Endodermal cell (in vitro differentiated cells): ENCODE data around the gene RPN2. TPM values are rescaled to one million over a fixed set of nuclear protein-coding genes. Genes with fewer than 3 reads are reported as not detected.

Experiments
- DNase-seq: peaks from one replicate; pipeline ENCODE4 v3.0.0-alpha.2; 2017
- H3K27ac ChIP-seq: 2 replicates; pipeline ENCODE4 v1.5.1; 2013; ENCODE audit warnings: mild to moderate bottlenecking, low read depth, low read length, moderate library complexity
- H3K27me3 ChIP-seq: 2 replicates; pipeline ENCODE4 v1.6.1; 2013; ENCODE audit warnings: mild to moderate bottlenecking, low read length, moderate library complexity; ENCODE audit not compliant: insufficient read depth, control insufficient read depth, poor library complexity, severe bottlenecking
- H3K36me3 ChIP-seq: 2 replicates; pipeline ENCODE4 v1.7.0; 2013; ENCODE audit warnings: mild to moderate bottlenecking, low read length, moderate library complexity; ENCODE audit not compliant: control insufficient read depth, insufficient read depth
- H3K4me1 ChIP-seq: one replicate; pipeline ENCODE4 v1.7.0; 2013; ENCODE audit warnings: low read length; ENCODE audit not compliant: control insufficient read depth, insufficient read depth
- H3K4me3 ChIP-seq: 2 replicates; pipeline ENCODE4 v1.5.1; 2013; ENCODE audit warnings: mild to moderate bottlenecking, low read length, moderate library complexity
- H3K9ac ChIP-seq: 2 replicates; pipeline ENCODE4 v1.6.1; 2013; ENCODE audit warnings: mild to moderate bottlenecking, low read length, moderate library complexity; ENCODE audit not compliant: poor library complexity, severe bottlenecking; ENCODE audit errors: extremely low read depth
- H3K9me3 ChIP-seq: 2 replicates; pipeline ENCODE4 v1.6.1; 2013; ENCODE audit warnings: mild to moderate bottlenecking, low read length, moderate library complexity; ENCODE audit not compliant: control insufficient read depth
- H3K27ac Mint-ChIP-seq: 2 replicates; pipeline ENCODE4 v1.8.0; 2020; ENCODE audit warnings: mixed read lengths
- H3K27me3 Mint-ChIP-seq: 2 replicates; pipeline ENCODE4 v1.8.0; 2021; ENCODE audit warnings: mild to moderate bottlenecking, mixed read lengths; ENCODE audit not compliant: insufficient read depth
- H3K36me3 Mint-ChIP-seq: 2 replicates; pipeline ENCODE4 v1.8.0; 2020; ENCODE audit warnings: low read depth, mixed read lengths
- H3K4me1 Mint-ChIP-seq: 2 replicates; pipeline ENCODE4 v1.8.0; 2020; ENCODE audit warnings: mixed read lengths
- H3K4me3 Mint-ChIP-seq: 2 replicates; pipeline ENCODE4 v1.8.0; 2020; ENCODE audit warnings: mild to moderate bottlenecking, moderate library complexity, mixed read lengths
- H3K9me3 Mint-ChIP-seq: 2 replicates; pipeline ENCODE4 v1.8.0; 2020; ENCODE audit warnings: mild to moderate bottlenecking, mixed read lengths
- WGBS, 2 experiments: methylation state at CpG; one replicate each; pipeline versions ENCODE4 v1.1.5 to v1.1.7; 2013; ENCODE audit warnings: missing lambda C conversion rate in 2 of 2, mixed read lengths in 1 of 2; ENCODE audit not compliant: insufficient coverage in 1 of 2, insufficient read length in 1 of 2; 5-methylcytosine and 5-hydroxymethylcytosine counted together
- total RNA-seq, 2 donors: library from RNA; stranded (reverse); fragmentation: NEBNext Ultra II Directional in 1 of 2; extraction: Animal tissue kit (Norgen Biotek cat#: 25700) in 1 of 2; gene quantifications; 2 replicates in 1 of 2; 3 replicates in 1 of 2; pipeline ENCODE4 v1.2.1, GENCODE V29; 2021
- TF ChIP-seq, protein P1 (sequence below): fragments of 200-600 bp; sonication (generic); conservative IDR thresholded peaks from 2 replicates; pipeline ENCODE4 v1.5.0; 2021; ENCODE audit warnings: antibody characterized with exemption, mild to moderate bottlenecking

The RPN2 gene
- total RNA-seq, 2 donors from 2014 or later: 230 to 242 TPM

DNA sequence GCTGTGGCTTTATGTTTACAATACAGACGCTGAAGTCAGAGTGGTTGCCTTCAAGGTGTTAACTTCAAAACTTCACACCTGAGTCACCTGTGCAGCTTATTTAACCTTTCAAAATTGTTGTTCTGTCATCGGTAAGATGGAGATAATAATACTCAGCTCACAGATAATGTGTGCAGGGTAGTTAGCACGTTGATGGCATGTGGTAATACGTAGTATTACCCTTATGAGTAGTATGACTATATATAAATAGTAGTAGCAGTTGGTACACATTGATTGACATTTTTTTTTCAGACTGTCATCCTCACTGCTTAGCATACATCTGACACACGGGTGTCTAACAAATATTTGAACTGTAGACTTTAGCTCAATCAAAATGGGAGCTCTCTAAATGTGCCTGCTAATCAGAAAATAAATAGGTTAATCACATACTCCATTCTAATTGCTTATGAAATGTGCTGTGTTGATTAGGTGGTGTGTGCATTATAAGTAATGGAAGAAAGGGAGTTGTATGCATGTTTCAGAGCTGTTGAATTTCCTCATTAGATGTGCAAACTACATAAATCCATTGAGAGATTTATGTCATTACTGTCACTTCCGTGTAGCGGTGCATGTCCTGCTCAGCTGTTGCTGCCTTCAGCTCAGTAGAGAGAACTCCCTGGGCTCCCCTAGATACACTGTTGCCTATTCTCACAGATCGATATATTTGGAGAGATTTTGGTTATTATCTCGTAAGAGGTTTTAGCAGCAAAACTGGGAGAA, 11.4 kb downstream of the RPN2 start:
- Mint-ChIP-seq H3K27ac (peak overlapping the region; percentile 58), H3K27me3 (no peaks in the 10 kb centered on the region), H3K36me3 (peaks cover 68% of the 10 kb centered on the region)

DNA sequence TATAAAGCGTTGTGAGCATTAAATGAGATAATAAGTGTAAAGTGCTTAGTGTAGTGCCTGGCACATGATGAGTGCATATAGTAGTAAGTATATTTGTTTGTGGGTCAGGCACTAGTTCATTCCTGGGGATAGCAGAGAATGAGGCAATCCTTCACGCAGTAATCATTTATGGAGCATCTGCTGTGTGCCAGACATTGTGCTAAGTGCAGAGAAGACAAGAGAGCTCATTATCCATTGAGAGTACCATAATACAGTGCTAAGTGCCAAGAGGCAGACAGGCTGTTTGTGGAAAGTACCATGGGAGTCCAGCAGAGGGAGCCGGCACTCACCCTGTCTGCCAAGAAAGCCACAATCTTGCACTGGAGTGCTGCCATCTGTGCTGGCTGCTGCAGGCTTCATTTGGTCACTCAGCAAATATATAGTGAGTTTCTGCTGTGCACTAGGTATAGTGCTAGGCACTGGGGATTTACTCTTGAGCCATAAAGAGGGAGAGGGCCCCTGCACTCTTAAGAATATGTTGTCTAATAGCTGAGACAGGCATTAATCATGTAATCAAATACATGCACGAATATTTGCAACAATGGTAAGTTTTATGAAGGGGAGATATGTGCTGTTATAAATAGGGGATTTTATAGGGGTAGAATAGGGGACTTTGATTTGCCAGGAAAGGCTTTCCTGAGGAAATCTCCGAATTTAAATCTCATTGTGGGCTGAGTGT, 13.2 kb downstream of the RPN2 start:
- H3K36me3 Mint-ChIP-seq: peaks cover 68% of the 10 kb centered on the region
- WGBS, 2 experiments: 50 to 59% methylated on average over 4 to 5 of the region's 5 CpGs

More for the DNA sequence above, 11.4 kb downstream of the RPN2 start:
- H3K4me1 ChIP-seq: no peaks in the 10 kb centered on the region
- 95 to 96% methylated on average over 9 of the region's 9 CpGs for WGBS, 2 experiments
- Mint-ChIP-seq H3K9me3 (no peaks in the 10 kb centered on the region), H3K4me3 (no peak overlapping the region), H3K4me1 (peaks cover 5% of the 10 kb centered on the region)
- no peak overlapping the region for H3K4me3 ChIP-seq
- H3K27me3 ChIP-seq: no peaks in the 10 kb centered on the region
- H3K9me3 ChIP-seq: no peaks in the 10 kb centered on the region
- H3K27ac ChIP-seq: no peak overlapping the region
- peaks cover 70% of the 10 kb centered on the region for H3K36me3 ChIP-seq
- TF ChIP-seq, protein P1, sequence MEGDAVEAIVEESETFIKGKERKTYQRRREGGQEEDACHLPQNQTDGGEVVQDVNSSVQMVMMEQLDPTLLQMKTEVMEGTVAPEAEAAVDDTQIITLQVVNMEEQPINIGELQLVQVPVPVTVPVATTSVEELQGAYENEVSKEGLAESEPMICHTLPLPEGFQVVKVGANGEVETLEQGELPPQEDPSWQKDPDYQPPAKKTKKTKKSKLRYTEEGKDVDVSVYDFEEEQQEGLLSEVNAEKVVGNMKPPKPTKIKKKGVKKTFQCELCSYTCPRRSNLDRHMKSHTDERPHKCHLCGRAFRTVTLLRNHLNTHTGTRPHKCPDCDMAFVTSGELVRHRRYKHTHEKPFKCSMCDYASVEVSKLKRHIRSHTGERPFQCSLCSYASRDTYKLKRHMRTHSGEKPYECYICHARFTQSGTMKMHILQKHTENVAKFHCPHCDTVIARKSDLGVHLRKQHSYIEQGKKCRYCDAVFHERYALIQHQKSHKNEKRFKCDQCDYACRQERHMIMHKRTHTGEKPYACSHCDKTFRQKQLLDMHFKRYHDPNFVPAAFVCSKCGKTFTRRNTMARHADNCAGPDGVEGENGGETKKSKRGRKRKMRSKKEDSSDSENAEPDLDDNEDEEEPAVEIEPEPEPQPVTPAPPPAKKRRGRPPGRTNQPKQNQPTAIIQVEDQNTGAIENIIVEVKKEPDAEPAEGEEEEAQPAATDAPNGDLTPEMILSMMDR: no peak
- no peak for DNase-seq
- H3K9ac ChIP-seq: no peak overlapping the region

DNA sequence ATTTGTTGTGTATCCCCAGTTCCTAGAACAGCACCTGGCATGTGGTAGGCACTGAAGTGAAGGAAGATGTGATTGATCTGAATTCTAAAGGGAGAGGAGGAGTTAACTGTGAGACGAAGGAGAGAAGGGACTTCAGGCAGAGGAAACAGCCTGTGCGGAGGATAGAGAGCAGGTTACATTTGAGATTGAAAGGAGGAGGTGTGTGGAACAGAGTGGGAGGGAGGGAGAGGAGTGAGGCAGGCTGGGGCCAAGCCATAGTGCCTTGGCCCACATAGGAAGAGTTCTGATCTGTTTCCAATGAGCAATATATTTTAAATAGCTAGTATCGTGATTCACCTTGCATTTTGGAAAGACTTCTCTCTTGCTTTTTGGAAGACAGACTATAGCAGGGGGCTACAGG, 14.1 kb downstream of the RPN2 start:
- DNase-seq: no peak
- H3K9ac ChIP-seq: no peak overlapping the region
- H3K27ac ChIP-seq: no peak overlapping the region
- H3K27ac Mint-ChIP-seq: peak overlapping the region; percentile 62
- no peak overlapping the region for H3K4me3 ChIP-seq
- H3K4me1 Mint-ChIP-seq: peaks cover 5% of the 10 kb centered on the region
- no peaks in the 10 kb centered on the region for H3K27me3 ChIP-seq
- TF ChIP-seq, protein P1: no peak
- H3K9me3 ChIP-seq: no peaks in the 10 kb centered on the region
- H3K27me3 Mint-ChIP-seq: no peaks in the 10 kb centered on the region
- WGBS, 2 experiments: 97 to 100% methylated on average over 3 of the region's 3 CpGs
- H3K4me3 Mint-ChIP-seq: no peak overlapping the region
- H3K36me3 Mint-ChIP-seq: peaks cover 64% of the 10 kb centered on the region
- no peaks in the 10 kb centered on the region for H3K4me1 ChIP-seq
- H3K9me3 Mint-ChIP-seq: no peaks in the 10 kb centered on the region
- H3K36me3 ChIP-seq: peaks cover 67% of the 10 kb centered on the region

More for the DNA sequence above, 13.2 kb downstream of the RPN2 start:
- no peaks in the 10 kb centered on the region for H3K9me3 ChIP-seq
- no peak overlapping the region for H3K9ac ChIP-seq
- Mint-ChIP-seq H3K4me1 (peaks cover 5% of the 10 kb centered on the region), H3K4me3 (no peak overlapping the region), H3K9me3 (no peaks in the 10 kb centered on the region), H3K27ac (no peak overlapping the region), H3K27me3 (no peaks in the 10 kb centered on the region)
- H3K36me3 ChIP-seq: peaks cover 67% of the 10 kb centered on the region
- DNase-seq: peak; percentile 93
- H3K4me1 ChIP-seq: no peaks in the 10 kb centered on the region
- no peaks in the 10 kb centered on the region for H3K27me3 ChIP-seq
- TF ChIP-seq, protein P1: peak; percentile 87
- no peak overlapping the region for H3K27ac ChIP-seq
- no peak overlapping the region for H3K4me3 ChIP-seq
